ENCODE data around the gene TADA3. TPM values are rescaled to one million over a fixed set of nuclear protein-coding genes. Genes with fewer than 3 reads are reported as not detected.

Gene TADA3
- total RNA-seq, 1 donor from 2014 or later, result 33.0 TPM

DNA sequence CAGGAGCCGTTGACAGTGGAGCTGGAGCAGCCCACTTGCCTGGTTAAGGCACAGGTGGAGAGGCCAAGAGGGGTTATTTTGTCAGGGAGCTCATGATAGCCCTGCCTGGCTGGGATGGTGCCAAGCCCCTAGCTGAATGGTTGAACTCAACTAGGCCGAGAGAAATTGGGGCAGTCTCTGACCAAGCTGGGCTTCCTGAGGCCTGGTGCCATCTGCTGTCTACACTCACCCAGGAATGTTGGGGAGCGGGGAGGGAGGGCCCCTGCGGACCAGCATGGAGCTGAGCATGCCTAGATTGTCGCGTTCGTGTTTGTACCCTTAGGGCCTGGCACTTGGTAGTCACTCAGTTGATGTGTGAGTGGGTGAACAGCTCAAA, 59.5 kb downstream of the TADA3 start:
- DNase-seq (ENCODE audit: low spot score in 2 of 2), result no peak
- no peak for FAIRE-seq

DNA sequence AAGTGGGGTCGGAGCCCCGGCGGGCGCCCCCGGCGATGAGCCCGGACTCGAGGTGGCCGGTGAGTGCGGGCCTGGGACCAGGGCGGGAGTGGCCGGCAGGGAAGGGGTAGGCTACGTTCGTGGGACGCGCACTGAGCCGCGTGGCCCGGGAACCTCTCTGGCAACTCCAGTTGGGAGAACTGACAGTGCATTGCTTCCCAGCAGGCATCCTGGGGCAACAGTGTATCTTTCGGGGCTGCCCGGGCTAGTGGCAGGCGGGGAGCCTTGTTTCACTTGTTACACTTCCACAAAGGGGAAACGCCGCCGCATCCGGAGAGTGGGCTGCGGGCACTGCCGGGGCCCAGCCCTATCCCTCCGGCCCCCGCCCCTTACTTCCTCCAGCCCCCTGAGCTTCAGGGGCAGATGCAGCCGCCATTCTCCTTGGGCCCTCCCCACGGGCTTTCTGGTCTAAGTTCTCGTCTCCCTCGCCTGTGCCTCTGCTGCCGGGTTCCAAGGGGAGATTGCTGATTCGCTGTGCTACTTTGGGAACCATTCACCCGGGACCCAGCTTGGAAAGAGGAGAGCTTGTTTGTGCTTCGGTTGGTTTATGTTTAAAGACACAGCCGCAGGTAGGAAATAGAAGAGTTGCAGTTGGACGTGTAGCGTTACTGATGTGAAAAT, 60.1 kb downstream of the TADA3 start:
- DNase-seq (ENCODE audit: low spot score in 2 of 2) (no peak), FAIRE-seq (no peak)

DNA sequence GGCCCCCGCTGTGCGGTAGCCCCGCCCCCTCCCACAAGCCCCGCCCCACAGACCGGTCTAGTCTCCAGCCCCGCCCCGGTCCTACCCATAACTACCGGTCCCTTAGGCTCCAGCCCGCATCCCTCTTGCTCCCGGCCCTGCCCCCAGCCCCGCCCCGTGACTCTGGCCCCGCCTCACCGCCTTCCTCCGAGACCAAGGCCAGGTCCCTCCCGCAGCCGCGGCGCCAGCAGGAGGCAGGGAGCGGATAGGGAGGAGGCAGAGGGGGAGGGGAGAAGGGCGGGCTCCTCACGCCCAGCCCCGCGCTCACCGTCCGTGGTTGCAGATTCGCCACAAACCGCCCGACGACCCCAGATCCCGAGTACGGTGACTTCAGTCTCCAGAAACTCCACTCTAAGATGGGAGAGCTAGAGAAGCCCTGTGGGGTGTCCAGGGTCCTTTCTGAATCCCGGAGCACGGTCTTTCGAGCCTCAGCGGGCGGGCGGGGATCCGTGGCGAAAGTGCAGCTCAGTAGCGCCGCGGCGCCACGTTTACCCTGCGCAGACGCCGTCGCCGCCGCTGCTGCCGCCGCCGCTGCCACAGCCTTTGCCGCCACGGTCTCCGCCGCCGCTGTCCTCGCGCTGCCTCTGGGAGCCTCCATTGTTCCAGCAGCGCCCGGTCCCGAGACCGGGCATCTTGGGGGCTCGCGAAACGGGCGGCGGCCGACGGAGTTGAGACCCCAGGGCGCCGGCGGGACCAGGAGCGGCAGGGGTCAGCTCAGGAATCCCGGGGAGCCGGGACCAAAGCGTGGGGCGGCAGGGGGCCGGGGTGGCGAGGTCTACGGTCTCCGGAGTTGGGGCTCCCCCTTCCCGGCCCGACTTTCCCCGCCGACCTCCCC, 60.8 kb downstream of the TADA3 start, which contains the start of gene BRPF1:
TSS of gene BRPF1 (plus strand) at position 530 of the 874 bp plus-strand sequence. CDS start 2,406 bp downstream, outside the sequence.
- peak; percentile 99 to 100 for DNase-seq (ENCODE audit: low spot score in 2 of 2)
- no peak for FAIRE-seq

DNA sequence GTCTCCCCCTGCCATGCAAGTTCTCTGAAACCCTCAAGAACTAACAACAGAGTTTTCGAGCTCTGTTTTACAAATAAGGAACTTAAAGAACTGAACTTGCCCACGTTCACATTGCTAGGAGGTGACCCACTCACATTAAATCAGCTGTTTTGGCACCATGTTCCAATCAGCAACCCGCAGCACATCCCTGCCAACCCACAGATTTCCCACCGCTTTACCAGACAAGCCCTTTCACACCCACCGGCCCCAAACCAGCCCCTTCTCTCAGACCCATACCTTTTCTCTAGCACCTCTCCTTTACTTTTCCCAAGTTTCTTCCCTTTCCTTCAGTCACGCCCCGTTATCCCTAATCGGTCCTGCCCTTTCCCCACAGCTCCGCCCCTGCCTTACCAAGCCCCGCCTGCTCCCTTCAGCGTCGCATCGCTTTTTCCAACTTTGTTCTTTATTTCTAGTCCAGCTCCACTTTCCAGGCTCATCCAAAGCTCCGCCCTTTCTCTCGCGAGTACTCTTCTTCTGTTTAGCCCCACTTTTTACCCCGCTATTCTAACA, 61.5 kb downstream of the TADA3 start:
- no peak for FAIRE-seq
- no peak for DNase-seq (ENCODE audit: low spot score in 2 of 2)

Other genes starting within 250 kb of the TADA3 start
- gene LHFPL4, start 238.7 kb downstream of the TADA3 start, total RNA-seq, result 47.3 TPM
- gene MTMR14, start 143.0 kb downstream of the TADA3 start, total RNA-seq, result 20.8 TPM
- gene CPNE9, start 88.6 kb downstream of the TADA3 start, total RNA-seq, result 0.41 TPM
- gene BRPF1, start 60.7 kb downstream of the TADA3 start, total RNA-seq, result 16.3 TPM
- gene OGG1, start 42.5 kb downstream of the TADA3 start, total RNA-seq, result 98.6 TPM
- gene CAMK1, start 22.5 kb downstream of the TADA3 start, total RNA-seq, result 69.7 TPM
- gene ARPC4, start 609 bp upstream of the TADA3 start, total RNA-seq, result 181 TPM
- 17.1 TPM for gene TTLL3, start 17.8 kb upstream of the TADA3 start, total RNA-seq
- gene RPUSD3, start 51.5 kb upstream of the TADA3 start, total RNA-seq, result 13.9 TPM
- gene CIDEC, start 87.8 kb upstream of the TADA3 start, total RNA-seq, result not detected
- 15.9 TPM for gene JAGN1, start 98.1 kb upstream of the TADA3 start, total RNA-seq
- gene IL17RE, start 110.4 kb upstream of the TADA3 start, total RNA-seq, result under 0.01 TPM
- gene IL17RC, start 124.6 kb upstream of the TADA3 start, total RNA-seq, result 2.4 TPM
- gene CRELD1, start 141.4 kb upstream of the TADA3 start, total RNA-seq, result 15.5 TPM
- 4.1 TPM for gene PRRT3, start 159.9 kb upstream of the TADA3 start, total RNA-seq
- 33.0 TPM for gene EMC3, start 194.4 kb upstream of the TADA3 start, total RNA-seq
- 6.1 TPM for gene FANCD2, start 234.0 kb upstream of the TADA3 start, total RNA-seq

All from frontal cortex (tissue), 4 donors.